ENCODE data around the gene GAN.

Gene GAN

DNA sequence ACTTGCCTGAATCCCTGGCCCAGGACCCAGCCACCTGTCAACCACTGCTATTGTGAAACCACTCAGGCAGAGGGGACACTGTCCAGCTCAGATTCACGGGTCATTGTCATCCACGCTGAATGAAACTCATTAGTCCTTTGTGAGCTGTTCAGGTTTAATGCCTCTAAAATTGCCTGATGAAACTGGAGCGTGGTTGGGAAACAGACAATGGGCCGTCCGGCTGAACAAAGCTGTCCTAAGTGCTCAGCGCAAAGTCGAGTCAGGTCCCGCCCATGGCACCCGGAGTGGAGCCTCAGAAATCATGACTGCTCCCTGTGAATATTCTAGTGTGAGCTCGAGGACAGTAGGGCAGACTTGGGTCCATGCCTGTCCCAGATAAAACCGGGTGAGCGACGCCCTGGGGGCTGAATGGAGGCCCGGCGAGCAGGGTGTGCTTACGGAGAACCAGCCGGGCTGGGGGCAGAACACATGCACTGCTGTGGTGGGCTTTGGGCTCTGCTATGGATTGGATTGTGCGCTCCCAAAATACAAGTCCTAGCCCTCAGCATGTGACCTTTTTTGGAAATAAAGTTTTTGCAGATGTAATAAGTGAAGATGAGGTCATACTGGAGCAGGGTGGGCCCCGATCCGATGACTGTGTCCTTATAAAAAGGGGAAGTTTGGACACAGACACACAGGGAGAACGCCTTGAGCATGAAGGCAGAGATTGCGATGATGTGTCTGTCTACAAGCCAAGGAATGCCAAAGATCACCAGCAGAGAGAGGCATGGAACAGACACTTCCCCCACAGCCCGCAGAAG, 117.0 kb downstream of the GAN start:
- no peak overlapping the region for H3K27ac Mint-ChIP-seq
- peaks cover 39% of the 10 kb centered on the region for H3K27me3 Mint-ChIP-seq
- no peaks in the 10 kb centered on the region for H3K9me3 Mint-ChIP-seq
- DNase-seq: no peak
- no peaks in the 10 kb centered on the region for H3K36me3 Mint-ChIP-seq
- H3K4me3 Mint-ChIP-seq: no peak overlapping the region
- CTCF ChIA-PET: interaction anchor here (0.7 to 1.3 kb wide), 2 partner anchors 12 to 64 kb away, joined by 3 to 4 read pairs; no protein-coding TSS in a partner anchor
- no peaks in the 10 kb centered on the region for H3K4me1 Mint-ChIP-seq

DNA sequence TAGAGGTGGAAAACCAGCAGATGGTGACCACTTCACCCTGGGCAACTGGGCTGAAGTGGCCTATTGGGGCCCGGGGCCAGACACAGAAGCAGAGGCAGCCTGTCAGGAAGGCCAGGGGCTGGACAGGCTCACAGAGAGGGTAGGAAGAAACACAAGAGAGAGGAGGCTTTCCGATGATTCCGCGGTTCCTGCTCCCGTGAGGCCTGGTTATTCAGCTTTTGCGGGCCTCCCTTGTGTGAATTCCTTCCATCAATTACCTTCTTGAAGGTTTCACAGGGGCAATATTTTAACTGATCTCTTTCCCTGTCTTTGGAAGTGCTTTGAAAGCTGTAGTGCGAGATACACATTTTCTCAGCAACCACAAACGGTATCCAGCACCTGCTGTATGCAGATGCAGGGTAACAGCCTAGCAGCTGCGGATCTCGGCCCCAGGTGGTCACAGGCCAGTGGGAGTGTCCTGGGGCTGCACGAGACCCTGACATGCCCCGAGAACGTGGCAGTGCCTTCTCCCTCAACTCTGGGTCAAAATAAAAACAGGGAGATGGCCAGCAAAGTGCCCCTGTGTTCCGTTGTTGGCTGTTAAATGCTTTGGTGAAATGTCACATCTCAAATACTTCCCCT, 118.3 kb downstream of the GAN start:
- peaks cover 52% of the 10 kb centered on the region for H3K27me3 Mint-ChIP-seq
- CTCF ChIA-PET: interaction anchor here (0.7 kb wide), 1 partner anchor 189 kb away, joined by 4 read pairs; no protein-coding TSS in a partner anchor
- no peak overlapping the region for H3K27ac Mint-ChIP-seq

GRCh38 chr16:81435103-81435502, 120.3 kb downstream of the GAN start:
- H3K4me1 Mint-ChIP-seq: no peaks in the 10 kb centered on the region
- no peaks in the 10 kb centered on the region for H3K36me3 Mint-ChIP-seq
- H3K9me3 Mint-ChIP-seq: no peaks in the 10 kb centered on the region
- H3K4me3 Mint-ChIP-seq: no peak overlapping the region
- peaks cover 56% of the 10 kb centered on the region for H3K27me3 Mint-ChIP-seq
- DNase-seq: no peak
- no peak overlapping the region for H3K27ac Mint-ChIP-seq
- CTCF ChIA-PET: interaction anchor here (1.5 kb wide), 1 partner anchor 31 kb away, joined by 4 read pairs; no protein-coding TSS in a partner anchor

More for the DNA sequence above, 118.3 kb downstream of the GAN start:
- no peak overlapping the region for H3K4me3 Mint-ChIP-seq
- H3K4me1 Mint-ChIP-seq: no peaks in the 10 kb centered on the region
- H3K36me3 Mint-ChIP-seq: no peaks in the 10 kb centered on the region
- no peaks in the 10 kb centered on the region for H3K9me3 Mint-ChIP-seq
- DNase-seq: no peak

GRCh38 chr16:81435567-81435966, 120.8 kb downstream of the GAN start:
- Mint-ChIP-seq H3K4me3 (no peak overlapping the region), H3K9me3 (no peaks in the 10 kb centered on the region), H3K27me3 (peaks cover 58% of the 10 kb centered on the region), H3K27ac (no peak overlapping the region), H3K36me3 (no peaks in the 10 kb centered on the region), H3K4me1 (no peaks in the 10 kb centered on the region)
- CTCF ChIA-PET: interaction anchor here (1.5 kb wide), 1 partner anchor 31 kb away, joined by 4 read pairs; no protein-coding TSS in a partner anchor
- DNase-seq: no peak

DNA sequence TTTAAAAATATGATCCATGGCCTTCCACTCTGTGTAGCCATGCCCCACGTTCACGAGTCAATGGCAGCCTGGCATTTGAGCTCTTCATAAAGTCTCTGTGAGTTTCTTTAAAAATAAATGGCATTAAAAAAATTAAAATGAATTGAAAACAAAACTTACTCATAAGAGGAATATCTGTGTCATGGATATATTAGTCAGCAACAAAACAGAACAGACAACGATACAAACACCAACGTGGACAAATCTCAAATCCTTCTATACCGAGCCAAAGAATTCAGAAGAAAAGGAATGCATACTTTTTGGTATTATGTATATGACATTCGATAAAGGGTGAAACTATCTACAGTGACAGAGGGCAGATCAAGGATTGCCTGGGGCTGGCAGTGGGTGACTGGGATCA, 121.6 kb downstream of the GAN start:
- CTCF ChIA-PET: no interaction called here

DNA sequence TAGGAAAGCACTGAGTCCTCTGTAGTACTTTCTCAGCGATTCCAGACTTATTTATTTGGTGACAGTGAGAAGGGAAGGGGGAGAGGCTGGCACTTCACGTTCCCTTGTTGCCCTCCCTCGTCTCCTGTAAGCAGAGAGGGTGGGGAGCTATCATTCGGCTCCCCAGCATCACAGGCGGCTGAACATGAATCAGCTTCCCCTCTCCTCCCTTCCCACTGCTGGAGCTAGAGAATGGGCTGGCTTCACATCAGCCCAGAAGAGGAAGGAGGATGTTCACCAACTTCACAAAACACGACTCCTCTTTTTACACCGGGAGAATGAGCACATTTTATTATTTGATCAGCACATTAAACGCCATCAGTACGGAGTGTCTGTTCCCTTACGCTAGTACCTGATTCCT, 123.1 kb downstream of the GAN start:
- H3K4me3 Mint-ChIP-seq: no peak overlapping the region
- H3K9me3 Mint-ChIP-seq: no peaks in the 10 kb centered on the region
- H3K4me1 Mint-ChIP-seq: no peaks in the 10 kb centered on the region
- peaks cover 69% of the 10 kb centered on the region for H3K27me3 Mint-ChIP-seq
- no peak overlapping the region for H3K27ac Mint-ChIP-seq
- CTCF ChIA-PET: no interaction called here
- DNase-seq: no peak
- H3K36me3 Mint-ChIP-seq: no peaks in the 10 kb centered on the region

More for the DNA sequence above, 121.6 kb downstream of the GAN start:
- Mint-ChIP-seq H3K27me3 (peaks cover 66% of the 10 kb centered on the region), H3K4me3 (no peak overlapping the region), H3K36me3 (no peaks in the 10 kb centered on the region), H3K9me3 (no peaks in the 10 kb centered on the region), H3K27ac (no peak overlapping the region), H3K4me1 (no peaks in the 10 kb centered on the region)
- DNase-seq: no peak
